ENCODE measurements around the gene EPS8L3.
A peak's percentile ranks its signal among the peaks of the same experiment; 100 is the strongest.

Gene EPS8L3

GRCh38 chr1:109762821-109763645 is 690 bp downstream of the EPS8L3 start:
- Histone ChIP-seq H3K4me1 (peaks cover 14% of the 10 kb centered on the region), H3K27me3 (no peaks in the 10 kb centered on the region), H3K9me3 (no peaks in the 10 kb centered on the region), H3K36me3 (no peaks in the 10 kb centered on the region), H3K4me3 (ENCODE audit: low read depth, low read length) (no peak overlapping the region)
- DNase-seq = peak; percentile 5
- TF ChIP-seq CTCF (IDR thresholded peaks at IDR 0.05; ENCODE audit: low read depth, low read length) = no peak

GRCh38 chr1:109762039-109762585 is 1.6 kb downstream of the EPS8L3 start:
- no peaks in the 10 kb centered on the region for H3K36me3 ChIP-seq
- no peak for TF ChIP-seq CTCF (IDR thresholded peaks at IDR 0.05; ENCODE audit: low read depth, low read length)
- H3K4me3 ChIP-seq (ENCODE audit: low read depth, low read length) = no peak overlapping the region
- H3K4me1 ChIP-seq = peaks cover 14% of the 10 kb centered on the region
- no peaks in the 10 kb centered on the region for H3K9me3 ChIP-seq
- no peaks in the 10 kb centered on the region for H3K27me3 ChIP-seq
- DNase-seq = no peak

GRCh38 chr1:109761227-109762038 is 2.3 kb downstream of the EPS8L3 start:
- TF ChIP-seq CTCF (IDR thresholded peaks at IDR 0.05; ENCODE audit: low read depth, low read length) = no peak
- H3K36me3 ChIP-seq = no peaks in the 10 kb centered on the region
- H3K4me1 ChIP-seq = peaks cover 14% of the 10 kb centered on the region
- no peak overlapping the region for H3K4me3 ChIP-seq (ENCODE audit: low read depth, low read length)
- H3K9me3 ChIP-seq = no peaks in the 10 kb centered on the region
- H3K27me3 ChIP-seq = no peaks in the 10 kb centered on the region
- DNase-seq = peak; percentile 79

- no peak for TF ChIP-seq CTCF (IDR thresholded peaks at IDR 0.05; ENCODE audit: low read depth, low read length)
- Histone ChIP-seq H3K9me3 (no peaks in the 10 kb centered on the region), H3K4me3 (ENCODE audit: low read depth, low read length) (no peak overlapping the region), H3K27me3 (no peaks in the 10 kb centered on the region), H3K4me1 (peaks cover 14% of the 10 kb centered on the region), H3K36me3 (no peaks in the 10 kb centered on the region)
- no peak for DNase-seq
Measured at GRCh38 chr1:109760581-109761226, 3.0 kb downstream of the EPS8L3 start.

- no peak for TF ChIP-seq CTCF (IDR thresholded peaks at IDR 0.05; ENCODE audit: low read depth, low read length)
- Histone ChIP-seq H3K27me3 (no peaks in the 10 kb centered on the region), H3K4me3 (ENCODE audit: low read depth, low read length) (no peak overlapping the region), H3K9me3 (no peaks in the 10 kb centered on the region), H3K4me1 (peaks cover 14% of the 10 kb centered on the region), H3K36me3 (no peaks in the 10 kb centered on the region)
- DNase-seq = no peak
Measured at GRCh38 chr1:109759513-109760334, 4.0 kb downstream of the EPS8L3 start.
